Mesenchymal stem cell (in vitro differentiated cells and primary cell): ENCODE measurements around the gene DNAH10.
"Not testable (repeated sequence)": the region's sequence is repeated elsewhere in the genome, so short reads cannot be mapped to it uniquely, and the experiment has no call there.

Source experiments
- DNase-seq: peaks from one replicate; pipeline ENCODE4 v3.0.0-alpha.2; 2013
- H2AFZ ChIP-seq: one replicate; pipeline ENCODE4 v1.6.1; 2013; ENCODE audit warnings: low read depth, mild to moderate bottlenecking, control low read depth, inconsistent platforms, low read length, moderate library complexity
- H2AK5ac ChIP-seq: 2 replicates; pipeline ENCODE4 v1.6.1; 2013; ENCODE audit warnings: low read length, moderate library complexity, mild to moderate bottlenecking, inconsistent platforms; ENCODE audit not compliant: severe bottlenecking
- H2BK120ac ChIP-seq: one replicate; pipeline ENCODE4 v1.6.1; 2013; ENCODE audit warnings: low read depth, mild to moderate bottlenecking, inconsistent platforms, low read length, moderate library complexity
- H2BK12ac ChIP-seq, 2 experiments: one replicate each; pipeline ENCODE4 v1.6.1; 2013; ENCODE audit warnings: inconsistent platforms in 2 of 2, low read length in 2 of 2, mild to moderate bottlenecking in 2 of 2, moderate library complexity in 2 of 2, control low read depth in 1 of 2
- H2BK15ac ChIP-seq: one replicate; pipeline ENCODE4 v1.6.1; 2013; ENCODE audit warnings: mild to moderate bottlenecking, low read depth, inconsistent platforms; ENCODE audit not compliant: poor library complexity, severe bottlenecking
- H2BK5ac ChIP-seq: 2 replicates; pipeline ENCODE4 v1.6.1; 2013; ENCODE audit warnings: low read depth, mild to moderate bottlenecking, low read length, control low read depth, inconsistent platforms; ENCODE audit not compliant: poor library complexity, severe bottlenecking
- H3K14ac ChIP-seq, 2 experiments: one replicate each; pipeline ENCODE4 v1.6.1; 2013; ENCODE audit warnings: inconsistent platforms in 2 of 2, low read length in 2 of 2, control low read depth in 1 of 2, mild to moderate bottlenecking in 1 of 2, moderate library complexity in 1 of 2
- H3K18ac ChIP-seq, 2 experiments: one replicate each; pipeline ENCODE4 v1.6.1; 2013; ENCODE audit warnings: inconsistent platforms in 2 of 2, low read length in 2 of 2, control low read depth in 1 of 2, low read depth in 1 of 2, mild to moderate bottlenecking in 1 of 2
- H3K23ac ChIP-seq, 2 experiments: one replicate each; pipeline ENCODE4 v1.6.1; 2013; ENCODE audit warnings: inconsistent platforms in 2 of 2, low read length in 2 of 2, mild to moderate bottlenecking in 2 of 2, moderate library complexity in 2 of 2, control low read depth in 1 of 2
- H3K27ac ChIP-seq: 2 replicates; pipeline ENCODE4 v1.5.1; 2013; ENCODE audit warnings: mild to moderate bottlenecking, moderate library complexity, low read length, control low read depth, inconsistent platforms; ENCODE audit not compliant: poor library complexity, severe bottlenecking
- H3K27me3 ChIP-seq, 2 experiments: 2 replicates each; pipeline versions ENCODE4 v1.6.1 to v1.7.0; 2013; ENCODE audit warnings: low read length in 2 of 2, mild to moderate bottlenecking in 2 of 2, moderate library complexity in 2 of 2, control low read depth in 1 of 2, inconsistent platforms in 1 of 2; ENCODE audit not compliant: control insufficient read depth in 1 of 2, insufficient read depth in 1 of 2
- H3K36me3 ChIP-seq, 2 experiments: 2 replicates each; pipeline versions ENCODE4 v1.6.1 to v1.7.0; 2013; ENCODE audit warnings: low read length in 2 of 2, control low read depth in 1 of 2, inconsistent platforms in 1 of 2, low read depth in 1 of 2, mild to moderate bottlenecking in 1 of 2; ENCODE audit not compliant: insufficient read depth in 2 of 2, control insufficient read depth in 1 of 2
- H3K4ac ChIP-seq, 2 experiments: one replicate each; pipeline ENCODE4 v1.6.1; 2013; ENCODE audit warnings: inconsistent platforms in 2 of 2, low read length in 2 of 2, mild to moderate bottlenecking in 2 of 2, moderate library complexity in 2 of 2, control low read depth in 1 of 2, low read depth in 1 of 2
- H3K4me1 ChIP-seq: 2 replicates; pipeline ENCODE4 v1.6.1; 2013; ENCODE audit warnings: low read depth, low read length, control low read depth; ENCODE audit not compliant: control insufficient read depth, insufficient read depth
- H3K4me2 ChIP-seq: 2 replicates; pipeline ENCODE4 v1.6.1; 2013; ENCODE audit warnings: low read length, mild to moderate bottlenecking, inconsistent platforms; ENCODE audit not compliant: poor library complexity, severe bottlenecking
- H3K4me3 ChIP-seq, 2 experiments: 2 replicates each; pipeline versions ENCODE4 v1.5.1 to v1.7.0; 2013; ENCODE audit warnings: low read length in 2 of 2, mild to moderate bottlenecking in 2 of 2, control low read depth in 1 of 2, low read depth in 1 of 2; ENCODE audit not compliant: insufficient read depth in 1 of 2
- H3K79me1 ChIP-seq: replicated peaks from 2 replicates; pipeline ENCODE4 v1.6.1; 2013; ENCODE audit warnings: mild to moderate bottlenecking, control low read depth, low read length, inconsistent platforms; ENCODE audit not compliant: poor library complexity, severe bottlenecking
- H3K9ac ChIP-seq: 2 replicates; pipeline ENCODE4 v1.7.0; 2013; ENCODE audit warnings: mild to moderate bottlenecking, low read length, moderate library complexity
- H3K9me3 ChIP-seq: 2 replicates; pipeline ENCODE4 v1.7.0; 2013; ENCODE audit warnings: mild to moderate bottlenecking, low read length; ENCODE audit not compliant: control insufficient read depth
- H4K8ac ChIP-seq: one replicate; pipeline ENCODE4 v1.6.1; 2013; ENCODE audit warnings: inconsistent platforms, mild to moderate bottlenecking, low read length, moderate library complexity
- H4K91ac ChIP-seq: one replicate; pipeline ENCODE4 v1.6.1; 2013; ENCODE audit warnings: mild to moderate bottlenecking, low read length, inconsistent platforms
- WGBS: methylation state at CpG from one replicate; pipeline ENCODE4 v1.1.7; 2013; ENCODE audit warnings: mixed read lengths; 5-methylcytosine and 5-hydroxymethylcytosine counted together

Gene DNAH10

DNA sequence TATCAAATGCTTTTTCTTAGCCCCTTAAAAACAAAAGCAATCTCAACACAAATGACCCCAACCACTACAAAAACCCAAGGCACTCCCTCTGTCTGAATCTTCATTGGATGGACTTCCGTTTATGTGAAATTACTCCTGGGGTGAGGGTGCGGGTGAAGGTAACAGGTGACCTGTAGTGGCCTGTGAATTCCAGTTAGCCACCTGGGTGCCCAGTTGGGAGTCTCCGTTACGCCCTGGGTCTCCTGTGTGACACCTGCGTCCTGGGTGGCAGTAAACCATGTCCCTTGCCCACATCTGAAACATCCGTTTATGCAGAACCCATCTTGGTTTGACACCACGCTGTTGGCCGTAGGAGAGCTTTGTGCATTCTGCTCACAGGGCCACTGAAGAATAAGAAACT, 148.0 kb downstream of the DNAH10 start:
- no peak overlapping the region for H3K23ac ChIP-seq
- no peaks in the 10 kb centered on the region for H3K4me1 ChIP-seq
- no peak for DNase-seq
- no peak overlapping the region for H4K91ac ChIP-seq
- H3K4me3 ChIP-seq = no peak overlapping the region
- peaks cover 0 to 3% of the 10 kb centered on the region in 2 experiments for H3K36me3 ChIP-seq
- H4K8ac ChIP-seq = no peak overlapping the region
- H3K9me3 ChIP-seq = no peaks in the 10 kb centered on the region
- no peak overlapping the region for H2BK5ac ChIP-seq
- H2AFZ ChIP-seq = no peak overlapping the region
- no peak overlapping the region for H3K4me2 ChIP-seq
- no peak overlapping the region for H2BK12ac ChIP-seq
- H3K27me3 ChIP-seq = peaks cover 10 to 13% of the 10 kb centered on the region in 2 experiments
- no peak overlapping the region for H3K18ac ChIP-seq
- H3K14ac ChIP-seq = no peak overlapping the region
- no peak overlapping the region for H2BK120ac ChIP-seq
- H3K9ac ChIP-seq = no peak overlapping the region
- H3K79me1 ChIP-seq = no peaks in the 10 kb centered on the region
- H2BK15ac ChIP-seq = no peak overlapping the region
- no peak overlapping the region for H2AK5ac ChIP-seq
- no peak overlapping the region for H3K4ac ChIP-seq
- no peak overlapping the region for H3K27ac ChIP-seq
- 88% methylated on average over 8 of the region's 8 CpGs for WGBS

DNA sequence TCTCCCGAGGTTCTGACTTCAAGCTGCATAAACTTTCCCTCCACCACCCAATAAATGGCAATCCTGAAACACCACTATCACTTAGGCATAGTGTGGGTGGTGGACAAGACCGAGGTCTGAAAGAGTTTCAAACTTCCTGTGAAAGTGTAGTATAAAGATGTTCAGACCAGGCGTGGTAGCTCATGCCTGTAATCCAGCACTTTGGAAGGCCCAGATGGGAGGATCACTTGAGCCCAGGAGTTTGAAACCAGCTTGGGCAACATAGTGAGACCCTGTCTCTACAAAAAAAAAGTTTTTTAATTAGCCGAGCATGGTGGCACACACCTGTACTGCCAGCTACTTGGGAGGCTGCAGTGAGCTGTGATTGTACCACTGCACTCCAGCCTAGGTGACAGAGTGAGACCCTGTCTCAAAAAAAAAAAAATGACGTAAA, 148.7 kb downstream of the DNAH10 start:
- H2BK15ac ChIP-seq = no peak overlapping the region
- no peaks in the 10 kb centered on the region for H3K9me3 ChIP-seq
- no peaks in the 10 kb centered on the region for H3K79me1 ChIP-seq
- no peak overlapping the region for H3K18ac ChIP-seq
- no peak overlapping the region for H3K14ac ChIP-seq
- 81% methylated on average over 4 of the region's 5 CpGs for WGBS
- no peak overlapping the region for H2AK5ac ChIP-seq
- H4K91ac ChIP-seq = no peak overlapping the region
- no peak overlapping the region for H3K4me2 ChIP-seq
- no peak overlapping the region for H2BK5ac ChIP-seq
- H3K4ac ChIP-seq = no peak overlapping the region
- DNase-seq = peak; percentile 51
- no peak overlapping the region for H4K8ac ChIP-seq
- no peak overlapping the region for H2BK12ac ChIP-seq
- no peak overlapping the region for H2AFZ ChIP-seq
- H3K4me3 ChIP-seq = no peak overlapping the region
- H2BK120ac ChIP-seq = no peak overlapping the region
- no peaks in the 10 kb centered on the region for H3K4me1 ChIP-seq
- H3K27ac ChIP-seq = no peak overlapping the region
- no peak overlapping the region for H3K23ac ChIP-seq
- no peak overlapping the region for H3K9ac ChIP-seq
- peaks cover 13% of the 10 kb centered on the region in 2 experiments for H3K27me3 ChIP-seq
- H3K36me3 ChIP-seq = peaks cover 0 to 3% of the 10 kb centered on the region in 2 experiments

DNA sequence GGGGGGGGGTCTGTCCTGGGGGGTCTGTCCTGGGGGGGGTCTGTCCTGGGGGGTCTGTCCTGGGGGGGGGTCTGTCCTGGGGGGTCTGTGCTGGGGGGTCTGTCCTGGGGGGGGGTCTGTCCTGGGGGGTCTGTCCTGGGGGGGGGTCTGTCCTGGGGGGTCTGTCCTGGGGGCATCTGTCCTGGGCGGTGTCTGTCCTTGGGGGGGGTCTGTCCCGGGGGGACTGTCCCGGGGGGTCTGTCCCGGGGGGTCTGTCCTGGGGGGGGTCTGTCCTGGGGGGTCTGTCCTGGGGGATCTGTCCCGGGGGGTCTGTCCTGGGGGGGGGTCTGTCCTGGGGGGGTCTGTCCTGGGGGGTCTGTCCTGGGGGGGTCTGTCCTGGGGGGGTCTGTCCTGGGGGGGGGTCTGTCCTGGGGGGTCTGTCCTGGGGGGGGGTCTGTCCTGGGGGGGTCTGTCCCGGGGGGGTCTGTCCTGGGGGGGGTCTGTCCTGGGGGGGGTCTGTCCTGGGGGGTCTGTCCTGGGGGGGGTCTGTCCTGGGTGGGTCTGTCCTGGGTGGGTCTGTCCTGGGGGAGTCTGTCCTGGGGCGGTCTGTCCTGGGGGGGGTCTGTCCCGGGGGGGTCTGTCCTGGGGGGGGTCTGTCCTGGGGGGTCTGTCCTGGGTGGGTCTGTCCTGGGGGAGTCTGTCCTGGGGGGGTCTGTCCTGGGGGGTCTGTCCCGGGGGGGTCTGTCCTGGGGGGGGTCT, 149.7 kb downstream of the DNAH10 start:
- not testable (repeated sequence) for H2BK15ac ChIP-seq, H3K79me1 ChIP-seq, H2BK12ac ChIP-seq, H3K18ac ChIP-seq, H3K4me3 ChIP-seq, H3K9me3 ChIP-seq, H2BK5ac ChIP-seq, H3K23ac ChIP-seq, H4K8ac ChIP-seq, DNase-seq, H3K36me3 ChIP-seq, H2BK120ac ChIP-seq, H3K4me1 ChIP-seq, H4K91ac ChIP-seq, H3K4me2 ChIP-seq, H2AFZ ChIP-seq, H2AK5ac ChIP-seq, H3K14ac ChIP-seq, H3K9ac ChIP-seq, H3K27ac ChIP-seq, H3K4ac ChIP-seq
- peaks cover 23 to 24% of the 10 kb centered on the region in 2 experiments for H3K27me3 ChIP-seq
- no CpG with 5 or more reads among the region's 9 CpGs for WGBS

DNA sequence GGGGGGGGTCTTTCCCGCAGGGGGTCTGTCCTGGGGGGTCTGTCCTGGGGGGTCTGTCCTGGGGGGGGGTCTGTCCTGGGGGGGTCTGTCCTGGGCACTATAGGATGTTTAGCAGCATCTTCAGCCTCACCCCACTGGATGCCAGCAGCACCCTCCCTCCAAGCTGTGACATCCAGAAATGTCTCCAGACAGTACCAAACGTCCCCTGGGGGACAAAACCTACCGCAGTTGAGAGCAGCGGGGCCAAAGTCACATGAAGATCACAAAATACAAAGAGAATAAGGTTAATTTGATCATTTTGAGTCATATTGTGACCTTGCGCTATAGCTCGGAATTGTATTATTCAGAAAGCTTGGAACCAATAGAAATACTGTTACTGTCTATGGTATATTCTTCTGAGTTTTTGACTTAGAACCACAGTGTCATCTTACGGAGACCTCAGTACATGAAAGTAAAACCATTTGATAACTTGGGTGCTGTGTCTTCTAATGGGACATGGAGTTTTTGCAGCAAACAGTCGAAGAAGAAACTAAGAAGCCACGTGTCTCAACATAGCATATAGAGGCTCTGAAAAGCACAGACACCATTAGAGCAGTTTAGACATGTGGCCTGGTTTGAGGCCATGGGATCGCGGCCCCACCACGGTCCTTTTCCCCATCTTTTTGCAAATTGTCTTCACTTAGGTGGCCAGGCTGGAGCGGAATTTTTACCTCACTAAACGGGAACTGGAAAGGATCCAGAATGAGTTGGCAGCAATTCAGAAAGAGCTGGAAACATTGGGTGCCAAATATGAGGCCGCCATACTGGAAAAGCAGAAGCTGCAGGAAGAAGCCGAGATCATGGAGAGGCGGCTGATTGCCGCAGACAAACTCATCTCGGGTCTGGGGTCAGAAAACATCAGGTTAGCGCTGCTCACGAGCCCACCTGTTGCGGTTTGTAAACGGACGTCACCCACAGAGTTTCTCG, 150.6 kb downstream of the DNAH10 start:
- no peak overlapping the region for H3K18ac ChIP-seq
- H3K9ac ChIP-seq = no peak overlapping the region
- no peak overlapping the region for H3K14ac ChIP-seq
- no peak overlapping the region for H2BK120ac ChIP-seq
- H4K91ac ChIP-seq = no peak overlapping the region
- H2AK5ac ChIP-seq = no peak overlapping the region
- WGBS = 92% methylated on average over 24 of the region's 25 CpGs
- no peak overlapping the region for H3K4me3 ChIP-seq
- no peak overlapping the region for H2BK15ac ChIP-seq
- H3K27ac ChIP-seq = no peak overlapping the region
- peaks cover 23 to 30% of the 10 kb centered on the region in 2 experiments for H3K27me3 ChIP-seq
- H3K9me3 ChIP-seq = no peaks in the 10 kb centered on the region
- H3K79me1 ChIP-seq = no peaks in the 10 kb centered on the region
- no peak overlapping the region for H3K4me2 ChIP-seq
- peak; percentile 22 for DNase-seq
- no peak overlapping the region for H2AFZ ChIP-seq
- no peak overlapping the region for H3K23ac ChIP-seq
- no peak overlapping the region for H4K8ac ChIP-seq
- peaks cover 1% of the 10 kb centered on the region for H3K4me1 ChIP-seq
- no peak overlapping the region for H2BK5ac ChIP-seq
- H3K36me3 ChIP-seq = peaks cover 0 to 3% of the 10 kb centered on the region in 2 experiments
- no peak overlapping the region for H3K4ac ChIP-seq
- H2BK12ac ChIP-seq = no peak overlapping the region
